Stimulated activated CD8-positive, alpha-beta memory T cell treated with anti-CD3 and anti-CD28 coated beads, Interleukin-12 subunit alpha, Interleukin-12 subunit beta, amount 100 ng/mL, for 1 hour (primary cell): ENCODE measurements around the gene KLK5.
"Not testable (repeated sequence)": the region's sequence is repeated elsewhere in the genome, so short reads cannot be mapped to it uniquely, and the experiment has no call there.

ENCODE experiments used
- DNase-seq: peaks from one replicate; pipeline ENCODE4 v3.0.0-alpha.2; 2020; ENCODE audit warnings: low read depth

Gene KLK5, protein sequence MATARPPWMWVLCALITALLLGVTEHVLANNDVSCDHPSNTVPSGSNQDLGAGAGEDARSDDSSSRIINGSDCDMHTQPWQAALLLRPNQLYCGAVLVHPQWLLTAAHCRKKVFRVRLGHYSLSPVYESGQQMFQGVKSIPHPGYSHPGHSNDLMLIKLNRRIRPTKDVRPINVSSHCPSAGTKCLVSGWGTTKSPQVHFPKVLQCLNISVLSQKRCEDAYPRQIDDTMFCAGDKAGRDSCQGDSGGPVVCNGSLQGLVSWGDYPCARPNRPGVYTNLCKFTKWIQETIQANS

DNA sequence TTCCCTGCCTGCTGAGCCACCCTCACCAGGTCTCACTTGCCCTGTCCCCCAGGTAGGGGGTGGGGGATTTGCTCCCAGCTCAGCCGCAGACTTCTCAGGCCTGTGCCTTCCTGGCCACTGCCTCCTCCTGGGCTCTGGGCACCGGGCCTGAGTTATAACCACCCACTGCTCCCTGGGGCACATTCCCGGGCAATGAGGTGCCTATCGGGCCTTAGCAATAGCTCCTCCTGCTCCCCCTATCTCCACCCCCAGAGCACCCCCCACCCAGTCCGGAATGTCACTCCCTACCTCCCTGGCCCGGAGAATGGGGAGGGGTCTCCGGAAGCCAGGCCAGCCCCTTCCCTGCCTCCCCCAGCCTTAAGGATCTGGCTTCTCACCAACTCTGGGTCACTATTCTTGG lies at the start of gene KLK5:
TSS of gene KLK5 (minus strand) at position 129 of the 400 bp plus-strand sequence. CDS start 381 bp downstream, outside the sequence.
- no peak for DNase-seq

GRCh38 chr19:51002089-51002532 lies 49.3 kb upstream of the KLK5 start:
- no peak for DNase-seq

GRCh38 chr19:51001515-51001914 lies 48.7 kb upstream of the KLK5 start, which contains the start of gene KLK8:
Gene KLK8, minus strand, starts transcription at chr19:51001604. Its CDS starts 437 bp downstream, at chr19:51001167.
- no peak for DNase-seq

- no peak for DNase-seq
Measured at GRCh38 chr19:51000981-51001380, 48.1 kb upstream of the KLK5 start.

DNA sequence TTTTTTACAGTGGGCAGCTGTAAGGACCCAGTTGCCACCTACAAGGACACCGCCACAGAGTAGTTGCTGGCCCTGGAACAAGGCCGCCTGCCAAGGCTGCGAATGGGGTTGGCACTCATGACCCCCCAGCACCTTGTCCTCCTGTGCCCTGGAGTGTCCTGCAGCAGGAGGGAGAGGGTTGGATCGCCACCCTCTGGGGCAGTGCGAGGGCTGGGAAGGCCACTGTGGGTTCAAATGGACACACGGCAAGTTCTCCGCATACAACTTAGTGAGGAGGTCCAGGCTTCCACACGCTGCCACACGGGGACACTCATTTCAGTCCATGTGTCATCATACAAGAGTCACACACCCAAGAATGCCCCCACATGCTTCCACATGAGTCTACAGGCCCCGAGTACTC lies 47.6 kb upstream of the KLK5 start:
- DNase-seq, result no peak

DNA sequence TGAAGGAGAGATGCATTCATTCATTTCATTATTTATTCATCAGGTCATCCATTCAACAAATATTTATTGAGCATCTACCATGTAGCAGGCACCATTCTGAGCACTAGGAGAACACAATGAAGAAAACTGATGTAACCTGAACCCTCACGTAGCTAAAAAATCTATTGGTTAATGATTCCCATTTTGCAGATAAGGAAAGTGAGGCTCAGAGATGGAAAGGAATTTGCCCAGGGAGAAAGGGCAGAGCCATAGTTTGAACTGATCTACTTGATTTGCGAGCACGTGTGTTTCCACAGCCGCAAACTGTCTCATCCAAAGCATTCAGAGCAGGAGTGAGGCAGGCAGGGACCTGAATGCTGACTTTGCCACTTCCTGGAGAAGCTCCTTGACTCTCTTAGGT lies 45.8 kb upstream of the KLK5 start:
- DNase-seq, result no peak

GRCh38 chr19:50998061-50998460 lies 45.2 kb upstream of the KLK5 start:
- DNase-seq, result no peak

- DNase-seq, result no peak
Measured at GRCh38 chr19:50994129-50994528, 41.3 kb upstream of the KLK5 start.

DNA sequence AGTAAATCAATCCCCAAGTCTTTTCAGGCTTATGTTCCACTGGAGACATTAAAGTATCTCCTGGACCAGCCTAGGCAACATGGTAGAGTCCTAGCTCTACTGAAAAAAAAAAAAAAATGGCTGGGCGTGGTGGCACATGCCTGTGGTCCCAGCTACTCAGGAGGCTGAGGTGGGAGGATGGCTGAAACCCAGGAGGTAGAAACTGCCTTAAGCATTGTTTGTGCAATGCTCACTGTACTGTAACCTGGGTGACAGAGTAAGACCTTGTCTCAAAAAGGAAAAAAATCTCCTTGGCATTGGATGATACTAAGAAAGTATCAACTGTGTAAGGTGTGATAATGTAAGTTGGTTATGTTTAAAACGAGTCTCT lies 39.8 kb upstream of the KLK5 start:
- no peak for DNase-seq

- DNase-seq, result not testable (repeated sequence)
Measured at GRCh38 chr19:50984416-50984815, 31.6 kb upstream of the KLK5 start.

DNA sequence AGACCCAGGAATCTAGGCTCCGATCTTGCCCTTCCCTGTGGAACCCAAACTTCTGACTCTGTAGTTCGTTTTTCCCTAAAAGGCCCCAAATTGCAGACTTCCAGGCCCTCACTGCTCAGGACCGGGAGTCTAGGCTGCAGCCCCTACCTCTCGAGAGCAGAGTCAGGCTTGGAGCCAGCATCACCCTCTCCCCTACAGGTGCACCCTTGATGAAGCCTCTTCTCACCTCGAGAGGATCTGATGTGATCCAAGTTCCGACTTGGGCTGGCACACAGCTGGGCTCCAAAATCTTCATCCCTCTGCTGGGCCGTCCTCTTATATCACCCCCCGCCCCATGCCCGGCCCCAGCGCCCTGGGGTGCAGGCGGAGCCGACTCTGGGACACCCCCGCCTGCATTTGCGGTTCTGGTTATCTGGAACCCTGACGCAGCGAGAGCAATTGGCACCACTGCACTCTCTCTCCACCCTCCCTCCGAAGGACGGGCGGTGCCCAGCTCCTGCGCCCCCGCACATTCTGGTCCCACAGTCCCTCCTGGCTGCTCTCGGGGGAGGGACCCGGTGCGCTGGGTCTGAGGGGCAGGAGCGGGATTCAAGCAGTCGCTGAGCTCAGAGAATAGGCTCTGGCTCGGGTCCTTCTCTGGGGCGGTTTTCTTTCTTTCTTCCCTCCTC lies 30.9 kb upstream of the KLK5 start, which contains the start of gene KLK7:
TSS of gene KLK7 (minus strand) at position 293 of the 668 bp plus-strand sequence. CDS start 1,518 bp downstream, outside the sequence.
- DNase-seq, result no peak

DNA sequence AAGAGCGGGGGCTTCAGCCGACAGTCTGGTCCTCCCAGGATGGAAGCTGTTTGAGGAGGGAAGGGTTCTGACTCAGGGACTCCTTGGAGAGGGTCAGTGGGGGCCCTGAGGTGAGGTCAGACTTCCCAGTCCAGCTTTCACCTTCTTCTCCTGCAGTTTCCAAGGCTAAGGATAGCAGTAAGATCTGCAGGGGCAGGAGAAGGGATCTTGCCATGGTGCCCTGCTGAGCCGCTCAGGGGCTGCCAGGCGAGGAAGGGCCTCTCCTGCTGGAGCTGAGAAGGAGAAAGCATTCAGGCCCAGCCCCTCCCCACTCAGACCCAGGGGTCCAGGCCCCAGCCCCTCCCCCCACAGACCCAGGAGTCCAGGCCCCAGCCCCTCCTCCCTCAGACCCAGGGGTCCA lies 29.3 kb upstream of the KLK5 start:
- no peak for DNase-seq

- no peak for DNase-seq
Measured at GRCh38 chr19:50981587-50982146, 28.8 kb upstream of the KLK5 start.

DNA sequence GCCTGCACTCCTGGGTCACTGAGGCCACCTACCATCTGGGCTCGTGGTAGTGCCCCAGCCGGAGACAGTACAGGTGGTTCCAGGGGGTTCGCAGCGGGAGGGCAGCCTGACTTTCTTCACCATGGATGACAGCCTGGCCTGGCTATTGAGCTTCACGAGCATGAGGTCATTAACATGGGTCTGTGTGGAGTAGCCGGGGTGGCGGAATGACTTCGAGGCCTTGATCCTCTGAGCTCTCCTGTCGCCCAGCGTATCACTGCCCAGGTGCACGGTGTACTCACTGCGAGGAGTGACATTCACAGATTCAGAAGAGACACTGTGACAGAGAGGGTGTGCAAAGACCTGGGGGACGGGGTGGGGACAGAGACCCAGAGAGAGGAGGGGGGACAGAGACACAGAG lies 27.4 kb upstream of the KLK5 start:
- no peak for DNase-seq

DNA sequence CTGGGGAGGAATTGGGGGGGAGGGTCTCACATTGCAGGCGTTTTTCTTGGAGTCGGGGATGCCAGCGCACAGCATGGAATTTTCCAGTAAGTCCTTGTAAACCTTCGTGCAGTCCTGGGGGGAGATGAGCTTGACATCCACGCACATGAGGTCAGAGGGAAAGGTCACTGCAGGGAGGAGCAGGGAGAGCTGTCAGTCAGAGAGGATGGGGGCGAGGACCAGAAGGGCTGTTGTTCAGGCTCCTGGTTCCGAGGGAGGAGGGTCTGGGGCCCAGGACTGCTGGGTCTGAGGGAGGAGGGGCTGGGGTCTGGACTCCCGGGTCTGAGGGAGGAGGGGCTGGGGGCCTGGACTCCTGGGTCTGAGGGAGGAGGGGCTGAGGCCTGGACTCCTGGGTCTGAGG lies 26.9 kb upstream of the KLK5 start:
- DNase-seq, result no peak

DNA sequence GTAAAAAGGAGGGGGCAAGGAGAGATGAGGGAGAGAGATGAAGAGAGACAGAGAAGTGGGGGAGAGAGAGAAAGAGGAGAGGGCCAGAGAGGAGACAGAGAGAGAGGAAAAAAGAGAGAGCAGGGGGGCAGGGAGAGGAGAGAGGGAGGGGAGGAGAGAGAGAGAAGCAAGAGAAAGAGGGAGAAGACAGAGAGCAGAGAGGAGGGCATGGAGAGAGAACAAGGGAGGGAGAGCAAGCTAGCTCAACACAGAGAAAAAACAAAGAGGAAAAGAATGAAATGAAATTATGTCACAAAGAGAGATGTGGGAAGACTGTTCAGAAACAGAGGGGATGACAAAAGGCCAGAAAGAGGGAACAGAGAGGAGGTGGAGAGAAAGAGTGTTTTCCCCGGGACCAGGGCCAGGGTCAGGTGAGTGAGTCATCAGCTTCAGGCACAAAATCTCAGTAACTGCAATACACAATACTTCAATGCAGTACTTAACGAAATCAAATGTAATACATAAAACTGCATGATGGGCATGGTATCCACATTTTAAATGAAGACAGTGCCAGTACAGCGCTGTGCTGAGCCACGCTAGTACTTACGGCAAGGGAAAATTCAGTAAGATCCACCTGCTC lies 26.0 kb upstream of the KLK5 start:
- DNase-seq, result no peak

DNA sequence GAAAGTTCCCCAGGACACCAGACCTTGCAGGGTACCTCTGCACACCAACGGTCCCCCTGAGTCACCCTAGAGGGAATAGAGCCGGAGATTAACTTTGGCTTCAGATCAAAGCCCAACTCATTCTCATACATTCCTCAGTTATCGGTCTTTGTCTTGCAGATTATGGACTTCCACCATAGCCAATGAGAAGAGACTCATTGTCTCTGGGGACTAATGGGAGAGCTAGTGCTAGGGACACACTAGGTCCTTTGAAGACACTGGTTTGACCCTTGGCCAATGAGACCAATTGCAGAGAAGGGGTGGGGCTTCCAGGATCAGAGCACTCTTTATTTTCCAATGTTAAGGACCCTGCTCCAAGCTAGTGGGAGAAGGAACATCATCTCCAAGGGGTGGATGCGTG lies 24.8 kb upstream of the KLK5 start:
- DNase-seq, result no peak

DNA sequence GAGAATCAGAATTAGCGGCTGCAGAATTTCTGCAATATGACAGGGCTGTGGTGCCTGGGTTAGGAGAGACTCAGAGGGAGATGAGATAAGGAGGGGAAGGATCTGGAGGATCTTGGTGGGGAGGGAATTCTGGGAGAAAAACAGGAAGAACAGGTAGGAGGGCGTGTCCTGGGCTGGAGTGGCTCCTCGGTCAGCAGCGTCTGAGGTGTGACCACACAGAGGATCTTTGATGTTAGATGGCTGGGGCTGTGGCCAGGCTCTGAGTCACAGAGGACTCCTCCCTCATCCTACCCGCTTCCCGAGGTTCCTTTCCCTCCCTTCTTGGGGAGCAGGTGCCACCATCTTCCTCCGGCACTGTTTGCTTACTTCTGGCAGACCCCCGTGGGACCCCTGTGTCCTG lies 22.9 kb upstream of the KLK5 start:
- DNase-seq, result no peak

DNA sequence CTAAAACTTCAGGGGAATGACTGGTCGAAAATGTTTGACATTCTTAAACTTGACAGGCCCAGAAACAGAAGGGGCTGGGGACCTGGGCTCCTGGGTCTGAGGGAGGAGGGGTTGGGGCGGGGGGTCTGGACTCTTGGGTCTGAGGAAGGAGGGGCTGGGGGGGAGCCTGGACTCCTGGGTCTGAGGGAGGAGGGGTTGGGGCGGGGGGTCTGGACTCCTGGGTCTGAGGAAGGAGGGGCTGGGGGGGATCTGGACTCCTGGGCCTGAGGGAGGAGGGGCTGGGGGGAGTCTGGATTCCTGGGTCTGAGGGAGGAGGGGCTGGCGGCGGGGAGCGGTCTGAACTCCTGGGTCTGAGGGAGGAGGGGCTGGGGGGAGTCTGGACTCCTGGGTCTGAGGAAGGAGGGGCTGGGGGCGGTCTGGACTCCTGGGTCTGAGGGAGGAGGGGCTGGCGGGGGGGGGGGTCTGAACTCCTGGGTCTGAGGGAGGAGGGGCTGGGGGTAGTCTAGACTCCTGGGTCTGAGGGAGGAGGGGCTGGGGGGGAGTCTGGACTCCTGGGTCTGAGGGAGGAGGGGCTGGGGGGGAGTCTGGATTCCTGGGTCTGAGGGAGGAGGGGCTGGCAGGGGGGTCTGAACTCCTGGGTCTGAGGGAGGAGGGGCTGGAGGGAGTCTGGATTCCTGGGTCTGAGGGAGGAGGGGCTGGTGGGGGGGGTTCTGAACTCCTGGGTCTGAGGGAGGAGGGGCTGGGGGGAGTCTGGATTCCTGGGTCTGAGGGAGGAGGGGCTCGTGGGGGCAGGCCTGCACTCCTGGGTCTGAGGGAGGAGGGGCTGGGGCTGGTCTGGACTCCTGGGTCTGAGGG lies 22.1 kb upstream of the KLK5 start:
- DNase-seq, result no peak

DNA sequence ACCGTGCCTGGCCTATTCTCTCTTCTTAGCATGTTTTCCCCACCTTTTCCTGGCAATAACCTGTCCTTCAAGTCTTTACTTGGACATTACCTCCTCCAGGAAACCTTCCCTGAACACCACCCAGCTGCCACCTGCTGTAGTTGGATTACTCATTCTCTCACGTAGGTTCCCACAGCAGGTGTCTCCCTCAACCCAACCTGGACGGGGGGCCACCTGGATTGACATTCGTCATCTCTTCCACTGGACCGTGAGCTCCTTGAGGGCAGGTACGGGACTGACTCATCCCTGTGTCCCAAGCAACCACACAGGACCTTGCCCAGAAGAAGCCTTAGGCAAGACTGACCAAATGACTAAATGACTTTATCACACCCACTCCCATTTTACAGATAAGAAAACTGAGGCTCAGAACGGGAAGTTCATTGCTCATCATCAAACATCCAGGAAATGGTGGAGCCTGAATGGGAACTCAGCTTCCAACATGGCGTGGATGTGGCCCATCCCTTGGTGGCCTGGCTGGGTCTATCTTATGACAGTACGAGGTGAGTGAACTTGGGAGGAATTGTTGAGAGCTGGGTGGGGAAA lies 20.0 kb upstream of the KLK5 start:
- no peak for DNase-seq

- DNase-seq, result not testable (repeated sequence)
Measured at GRCh38 chr19:50969810-50970209, 17.0 kb upstream of the KLK5 start.

DNA sequence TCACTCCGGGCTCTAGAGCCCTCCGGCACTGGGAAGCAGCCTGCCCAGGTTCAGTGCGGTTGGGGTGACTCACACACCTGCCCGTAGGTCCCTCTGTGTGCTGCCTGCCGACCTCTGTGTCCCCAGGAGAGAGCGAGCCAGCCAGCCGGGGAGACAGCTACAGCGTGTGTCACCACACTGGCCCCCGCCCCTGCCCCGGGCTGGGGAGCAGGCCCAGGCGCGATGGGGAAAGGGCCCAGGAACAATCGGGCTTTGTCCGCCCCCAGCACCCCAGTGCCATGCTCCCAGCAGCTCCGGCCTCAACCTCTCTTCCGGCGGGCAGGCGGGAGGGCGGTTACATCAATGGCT lies 16.5 kb upstream of the KLK5 start, which contains the start of gene KLK6:
TSS of gene KLK6 (minus strand) at position 179 of the 348 bp plus-strand sequence. CDS start 1,487 bp downstream, outside the sequence.
- no peak for DNase-seq
